GM23338 (cell line): Measurements from ENCODE around the gene ADGRG1. TPM values are rescaled to one million over a fixed set of nuclear protein-coding genes. Genes with fewer than 3 reads are reported as not detected.

ENCODE experiments used
- ATAC-seq: fragments of 200-7000 bp; cut with Tn5 transposase; 3 replicates; pipeline ENCODE4 v1.9.1; 2020
- DNase-seq: peaks from one replicate; pipeline ENCODE4 v3.0.0-alpha.2; 2015; ENCODE audit warnings: low spot score
- H2AFZ ChIP-seq: fragments of 200-600 bp; sonication (generic); 2 replicates; pipeline ENCODE4 v1.8.0; 2016; ENCODE audit warnings: antibody characterized with exemption, mild to moderate bottlenecking, moderate library complexity
- H3F3A ChIP-seq: fragments of 200-600 bp; sonication (generic); replicated peaks from 2 replicates; pipeline ENCODE4 v1.8.0; 2017; ENCODE audit warnings: antibody characterized with exemption, mixed run types, low read depth
- H3K27ac ChIP-seq: fragments of 200-600 bp; sonication (generic); 2 replicates; pipeline ENCODE4 v1.6.1; 2016; ENCODE audit warnings: low read depth
- H3K27me3 ChIP-seq: fragments of 200-600 bp; sonication (generic); 2 replicates; pipeline ENCODE4 v1.8.0; 2016; ENCODE audit warnings: mild to moderate bottlenecking, mixed run types, moderate library complexity; ENCODE audit not compliant: insufficient read depth
- H3K36me3 ChIP-seq: fragments of 200-600 bp; sonication (generic); 2 replicates; pipeline ENCODE4 v1.8.0; 2016; ENCODE audit warnings: mild to moderate bottlenecking; ENCODE audit not compliant: insufficient read depth
- H3K4me1 ChIP-seq: fragments of 200-600 bp; sonication (generic); 2 replicates; pipeline ENCODE4 v1.8.0; 2016; ENCODE audit warnings: mild to moderate bottlenecking, moderate library complexity; ENCODE audit not compliant: insufficient read depth
- H3K4me2 ChIP-seq: fragments of 200-600 bp; sonication (generic); 2 replicates; pipeline ENCODE4 v1.7.1; 2017; ENCODE audit warnings: mixed run types
- H3K4me3 ChIP-seq: fragments of 200-600 bp; sonication (generic); 2 replicates; pipeline ENCODE4 v1.6.1; 2016; ENCODE audit warnings: mixed run types
- H3K79me2 ChIP-seq: fragments of 200-600 bp; sonication (generic); replicated peaks from 2 replicates; pipeline ENCODE4 v1.8.0; 2017; ENCODE audit warnings: mild to moderate bottlenecking; ENCODE audit not compliant: insufficient read depth
- H3K9me2 ChIP-seq: fragments of 200-600 bp; sonication (generic); 2 replicates; pipeline ENCODE4 v1.8.0; 2017; ENCODE audit not compliant: insufficient read depth
- H4K20me1 ChIP-seq: fragments of 200-600 bp; sonication (generic); replicated peaks from 2 replicates; pipeline ENCODE4 v1.8.0; 2017; ENCODE audit warnings: mild to moderate bottlenecking; ENCODE audit not compliant: insufficient read depth
- H3K27ac Mint-ChIP-seq: 2 replicates; pipeline ENCODE4 v1.8.0; 2020; ENCODE audit warnings: inconsistent platforms, mild to moderate bottlenecking, moderate library complexity, mixed read lengths
- H3K27me3 Mint-ChIP-seq: 3 replicates; pipeline ENCODE4 v1.8.0; 2022; ENCODE audit warnings: low read depth, mild to moderate bottlenecking, moderate library complexity, mixed read lengths, inconsistent platforms; ENCODE audit not compliant: insufficient read depth, poor library complexity
- H3K36me3 Mint-ChIP-seq: 3 replicates; pipeline ENCODE4 v1.8.0; 2021; ENCODE audit warnings: low read depth, mild to moderate bottlenecking, inconsistent platforms, moderate library complexity, mixed read lengths
- H3K4me1 Mint-ChIP-seq: 3 replicates; pipeline ENCODE4 v1.8.0; 2020; ENCODE audit warnings: mild to moderate bottlenecking, inconsistent platforms, mixed read lengths
- H3K4me3 Mint-ChIP-seq: 3 replicates; pipeline ENCODE4 v1.8.0; 2021; ENCODE audit warnings: moderate library complexity, mild to moderate bottlenecking, inconsistent platforms, mixed read lengths
- H3K9me3 Mint-ChIP-seq: 3 replicates; pipeline ENCODE4 v1.8.0; 2020; ENCODE audit warnings: moderate library complexity, mild to moderate bottlenecking, inconsistent platforms, mixed read lengths
- EZH2 ChIP-seq: fragments of 200-600 bp; sonication (generic); IDR thresholded peaks from one replicate; pipeline ENCODE4 v1.8.0; 2017; ENCODE audit warnings: antibody characterized with exemption, mild to moderate bottlenecking, low read depth; ENCODE audit not compliant: unreplicated experiment
- EZH2phosphoT487 ChIP-seq: fragments of 200-600 bp; sonication (generic); IDR thresholded peaks from one replicate; pipeline ENCODE4 v1.8.1; 2018; ENCODE audit warnings: antibody characterized with exemption; ENCODE audit not compliant: unreplicated experiment
- JUNB ChIP-seq: IDR thresholded peaks from one replicate; pipeline ENCODE4 v1.6.1; 2016; ENCODE audit warnings: antibody characterized with exemption; ENCODE audit not compliant: unreplicated experiment
- NANOG ChIP-seq: IDR thresholded peaks from 2 replicates; pipeline ENCODE4 v1.6.1; 2016; ENCODE audit warnings: antibody characterized with exemption, borderline replicate concordance
- STAT1 ChIP-seq: IDR thresholded peaks from one replicate; pipeline ENCODE4 v1.6.1; 2016; ENCODE audit warnings: antibody characterized with exemption; ENCODE audit not compliant: unreplicated experiment
- ZNF114 ChIP-seq: fragments of 250-450 bp; sonication (Bioruptor Pico); IDR thresholded peaks from 2 replicates; pipeline ENCODE4 v1.5.0; 2020; ENCODE audit warnings: mild to moderate bottlenecking, moderate library complexity
- polyA plus RNA-seq: library from polyadenylated mRNA; unstranded; fragments of >200 nt; fragmentation: Nextera tagmentation; extraction: Ambion mirVana; gene quantifications from 2 replicates; pipeline ENCODE4 v1.2.1, GENCODE V29; 2016
- total RNA-seq: library from RNA; depleted of rRNA; stranded (reverse); fragments of >200 nt; shearing (Covaris generic); gene quantifications from 2 replicates; pipeline ENCODE4 v1.2.3, GENCODE V29; 2014
- TF ChIP-seq, protein P1 (sequence below): fragments of 250-450 bp; sonication (Bioruptor Pico); IDR thresholded peaks from 2 replicates; pipeline ENCODE4 v1.5.0; 2020; ENCODE audit warnings: mild to moderate bottlenecking, moderate library complexity
- TF ChIP-seq, protein P2 (sequence below): IDR thresholded peaks from 2 replicates; pipeline ENCODE4 v1.6.1; 2016; ENCODE audit warnings: antibody characterized with exemption

The ADGRG1 gene
- total and polyA plus RNA-seq, 2 experiments from 2014 or later = 0.14 to 0.47 TPM

DNA sequence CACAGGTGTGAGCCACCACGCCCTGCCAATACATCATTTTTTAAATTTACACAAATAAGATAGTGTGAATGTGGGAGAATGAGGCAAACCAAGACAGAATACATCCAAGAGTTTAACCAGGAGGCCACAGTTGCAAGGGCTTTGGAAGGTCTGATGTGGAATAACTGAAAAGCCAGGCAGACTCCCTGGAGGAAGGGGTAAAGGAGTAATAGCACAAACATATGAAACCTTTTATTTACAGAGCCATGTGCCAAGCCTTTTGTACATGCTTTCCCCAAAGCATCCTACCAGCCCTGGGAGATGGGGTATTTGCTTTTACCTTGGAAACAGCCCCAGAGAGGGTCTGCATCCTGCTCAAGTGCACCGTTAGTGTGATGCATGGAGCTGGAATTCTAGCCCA lies 44.4 kb downstream of the ADGRG1 start:
- Mint-ChIP-seq H3K27ac (no peak overlapping the region), H3K9me3 (no peaks in the 10 kb centered on the region; the same call in none of the 3 replicates), H3K36me3 (no peaks in the 10 kb centered on the region), H3K27me3 (peaks cover 7% of the 10 kb centered on the region), H3K4me3 (no peak overlapping the region), H3K4me1 (peaks cover 22% of the 10 kb centered on the region)
- H3K36me3 ChIP-seq = no peaks in the 10 kb centered on the region
- no peaks in the 10 kb centered on the region for H3F3A ChIP-seq
- H4K20me1 ChIP-seq = no peaks in the 10 kb centered on the region
- H3K4me3 ChIP-seq = no peak overlapping the region
- ATAC-seq (no peak), DNase-seq (no peak)
- H3K27me3 ChIP-seq = no peaks in the 10 kb centered on the region
- no peak overlapping the region for H2AFZ ChIP-seq
- no peak overlapping the region for H3K4me2 ChIP-seq
- no peak for TF ChIP-seq STAT1
- no peak for TF ChIP-seq JUNB
- TF ChIP-seq, protein P1, sequence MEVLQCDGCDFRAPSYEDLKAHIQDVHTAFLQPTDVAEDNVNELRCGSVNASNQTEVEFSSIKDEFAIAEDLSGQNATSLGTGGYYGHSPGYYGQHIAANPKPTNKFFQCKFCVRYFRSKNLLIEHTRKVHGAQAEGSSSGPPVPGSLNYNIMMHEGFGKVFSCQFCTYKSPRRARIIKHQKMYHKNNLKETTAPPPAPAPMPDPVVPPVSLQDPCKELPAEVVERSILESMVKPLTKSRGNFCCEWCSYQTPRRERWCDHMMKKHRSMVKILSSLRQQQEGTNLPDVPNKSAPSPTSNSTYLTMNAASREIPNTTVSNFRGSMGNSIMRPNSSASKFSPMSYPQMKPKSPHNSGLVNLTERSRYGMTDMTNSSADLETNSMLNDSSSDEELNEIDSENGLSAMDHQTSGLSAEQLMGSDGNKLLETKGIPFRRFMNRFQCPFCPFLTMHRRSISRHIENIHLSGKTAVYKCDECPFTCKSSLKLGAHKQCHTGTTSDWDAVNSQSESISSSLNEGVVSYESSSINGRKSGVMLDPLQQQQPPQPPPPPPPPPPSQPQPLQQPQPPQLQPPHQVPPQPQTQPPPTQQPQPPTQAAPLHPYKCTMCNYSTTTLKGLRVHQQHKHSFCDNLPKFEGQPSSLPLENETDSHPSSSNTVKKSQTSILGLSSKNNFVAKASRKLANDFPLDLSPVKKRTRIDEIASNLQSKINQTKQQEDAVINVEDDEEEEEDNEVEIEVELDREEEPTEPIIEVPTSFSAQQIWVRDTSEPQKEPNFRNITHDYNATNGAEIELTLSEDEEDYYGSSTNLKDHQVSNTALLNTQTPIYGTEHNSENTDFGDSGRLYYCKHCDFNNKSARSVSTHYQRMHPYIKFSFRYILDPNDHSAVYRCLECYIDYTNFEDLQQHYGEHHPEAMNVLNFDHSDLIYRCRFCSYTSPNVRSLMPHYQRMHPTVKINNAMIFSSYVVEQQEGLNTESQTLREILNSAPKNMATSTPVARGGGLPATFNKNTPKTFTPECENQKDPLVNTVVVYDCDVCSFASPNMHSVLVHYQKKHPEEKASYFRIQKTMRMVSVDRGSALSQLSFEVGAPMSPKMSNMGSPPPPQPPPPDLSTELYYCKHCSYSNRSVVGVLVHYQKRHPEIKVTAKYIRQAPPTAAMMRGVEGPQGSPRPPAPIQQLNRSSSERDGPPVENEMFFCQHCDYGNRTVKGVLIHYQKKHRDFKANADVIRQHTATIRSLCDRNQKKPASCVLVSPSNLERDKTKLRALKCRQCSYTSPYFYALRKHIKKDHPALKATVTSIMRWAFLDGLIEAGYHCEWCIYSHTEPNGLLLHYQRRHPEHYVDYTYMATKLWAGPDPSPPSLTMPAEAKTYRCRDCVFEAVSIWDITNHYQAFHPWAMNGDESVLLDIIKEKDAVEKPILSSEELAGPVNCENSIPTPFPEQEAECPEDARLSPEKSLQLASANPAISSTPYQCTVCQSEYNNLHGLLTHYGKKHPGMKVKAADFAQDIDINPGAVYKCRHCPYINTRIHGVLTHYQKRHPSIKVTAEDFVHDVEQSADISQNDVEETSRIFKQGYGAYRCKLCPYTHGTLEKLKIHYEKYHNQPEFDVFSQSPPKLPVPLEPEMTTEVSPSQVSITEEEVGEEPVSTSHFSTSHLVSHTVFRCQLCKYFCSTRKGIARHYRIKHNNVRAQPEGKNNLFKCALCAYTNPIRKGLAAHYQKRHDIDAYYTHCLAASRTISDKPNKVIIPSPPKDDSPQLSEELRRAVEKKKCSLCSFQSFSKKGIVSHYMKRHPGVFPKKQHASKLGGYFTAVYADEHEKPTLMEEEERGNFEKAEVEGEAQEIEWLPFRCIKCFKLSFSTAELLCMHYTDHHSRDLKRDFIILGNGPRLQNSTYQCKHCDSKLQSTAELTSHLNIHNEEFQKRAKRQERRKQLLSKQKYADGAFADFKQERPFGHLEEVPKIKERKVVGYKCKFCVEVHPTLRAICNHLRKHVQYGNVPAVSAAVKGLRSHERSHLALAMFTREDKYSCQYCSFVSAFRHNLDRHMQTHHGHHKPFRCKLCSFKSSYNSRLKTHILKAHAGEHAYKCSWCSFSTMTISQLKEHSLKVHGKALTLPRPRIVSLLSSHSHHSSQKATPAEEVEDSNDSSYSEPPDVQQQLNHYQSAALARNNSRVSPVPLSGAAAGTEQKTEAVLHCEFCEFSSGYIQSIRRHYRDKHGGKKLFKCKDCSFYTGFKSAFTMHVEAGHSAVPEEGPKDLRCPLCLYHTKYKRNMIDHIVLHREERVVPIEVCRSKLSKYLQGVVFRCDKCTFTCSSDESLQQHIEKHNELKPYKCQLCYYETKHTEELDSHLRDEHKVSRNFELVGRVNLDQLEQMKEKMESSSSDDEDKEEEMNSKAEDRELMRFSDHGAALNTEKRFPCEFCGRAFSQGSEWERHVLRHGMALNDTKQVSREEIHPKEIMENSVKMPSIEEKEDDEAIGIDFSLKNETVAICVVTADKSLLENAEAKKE (CRISPR knock-in tag) = no peak
- TF ChIP-seq EZH2 = no peak
- no peak for TF ChIP-seq ZNF114 (CRISPR knock-in tag)
- TF ChIP-seq EZH2phosphoT487 = no peak
- TF ChIP-seq, protein P2, sequence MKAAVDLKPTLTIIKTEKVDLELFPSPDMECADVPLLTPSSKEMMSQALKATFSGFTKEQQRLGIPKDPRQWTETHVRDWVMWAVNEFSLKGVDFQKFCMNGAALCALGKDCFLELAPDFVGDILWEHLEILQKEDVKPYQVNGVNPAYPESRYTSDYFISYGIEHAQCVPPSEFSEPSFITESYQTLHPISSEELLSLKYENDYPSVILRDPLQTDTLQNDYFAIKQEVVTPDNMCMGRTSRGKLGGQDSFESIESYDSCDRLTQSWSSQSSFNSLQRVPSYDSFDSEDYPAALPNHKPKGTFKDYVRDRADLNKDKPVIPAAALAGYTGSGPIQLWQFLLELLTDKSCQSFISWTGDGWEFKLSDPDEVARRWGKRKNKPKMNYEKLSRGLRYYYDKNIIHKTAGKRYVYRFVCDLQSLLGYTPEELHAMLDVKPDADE = no peak
- TF ChIP-seq NANOG = no peak
- peaks cover 13% of the 10 kb centered on the region for H3K4me1 ChIP-seq
- no peak overlapping the region for H3K27ac ChIP-seq
- H3K79me2 ChIP-seq = no peaks in the 10 kb centered on the region
- no peaks in the 10 kb centered on the region for H3K9me2 ChIP-seq
